GM21360 (cell line): Measurements from ENCODE around the gene GIPR.
"Not testable (repeated sequence)": the region's sequence is repeated elsewhere in the genome, so short reads cannot be mapped to it uniquely, and the experiment has no call there.

Experiments
- ATAC-seq: cut with Tn5 transposase; IDR thresholded peaks from one replicate; pipeline ENCODE4 v1.9.1; 2021; ENCODE audit warnings: mild to moderate bottlenecking, moderate library complexity; ENCODE audit not compliant: unreplicated experiment

The GIPR gene

DNA sequence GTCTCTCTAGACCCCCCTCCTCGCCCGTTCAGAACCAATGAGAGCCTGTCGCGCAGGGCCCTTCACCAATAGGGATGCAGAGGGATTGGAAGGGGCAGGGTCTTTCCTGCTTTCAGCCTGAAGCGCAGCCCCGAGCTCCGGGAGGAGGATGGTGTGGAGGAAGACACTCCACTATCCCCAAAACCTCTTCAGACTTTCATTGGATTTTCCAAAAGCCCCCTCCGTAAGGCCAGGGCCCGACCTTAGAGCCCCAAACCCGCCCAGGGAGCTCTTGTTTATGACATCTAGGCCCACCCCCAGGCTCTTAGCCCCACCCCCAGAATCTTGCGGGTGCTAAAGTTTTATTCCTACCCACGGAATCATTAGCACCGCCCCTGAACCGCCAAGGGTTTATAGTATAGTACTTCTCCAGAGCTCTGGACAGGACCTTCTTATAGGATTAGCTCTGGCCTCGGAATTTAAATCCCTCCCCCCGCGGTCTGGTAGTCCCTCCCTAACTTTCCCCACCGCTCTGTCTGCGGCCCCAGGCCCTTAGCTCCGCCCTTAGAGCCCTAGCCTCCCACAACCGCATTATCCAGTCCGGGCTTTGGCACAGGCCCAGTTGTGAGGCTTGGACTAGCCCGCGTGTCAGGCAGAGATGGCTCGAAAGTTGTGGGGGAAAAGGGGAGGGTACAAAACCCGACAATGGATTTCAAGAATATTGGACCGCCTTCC is 22.2 kb upstream of the GIPR start:
- no peak for ATAC-seq

DNA sequence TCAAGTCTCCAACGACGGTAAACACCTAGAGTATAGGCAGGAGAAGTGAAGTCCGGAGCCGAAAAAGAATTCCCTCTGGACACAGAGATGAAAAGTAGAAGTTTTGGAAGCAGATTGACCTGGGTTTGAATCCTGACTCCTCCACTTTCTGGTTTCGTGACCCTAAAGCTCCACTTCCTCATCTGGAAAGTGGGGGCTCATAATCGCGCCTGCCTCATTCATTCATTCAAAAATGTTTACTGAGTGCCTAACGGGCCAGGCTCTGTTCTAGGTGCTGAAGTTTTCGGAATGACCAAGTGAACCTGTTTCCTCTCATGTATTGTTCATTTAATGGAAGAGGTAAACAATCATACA is 21.7 kb upstream of the GIPR start:
- ATAC-seq, result no peak

- no peak for ATAC-seq
Observed at GRCh38 chr19:45650722-45651121, 17.3 kb upstream of the GIPR start.

- ATAC-seq, result no peak
Observed at GRCh38 chr19:45653634-45654033, 14.4 kb upstream of the GIPR start.

- no peak for ATAC-seq
Observed at GRCh38 chr19:45655073-45655472, 12.9 kb upstream of the GIPR start.

DNA sequence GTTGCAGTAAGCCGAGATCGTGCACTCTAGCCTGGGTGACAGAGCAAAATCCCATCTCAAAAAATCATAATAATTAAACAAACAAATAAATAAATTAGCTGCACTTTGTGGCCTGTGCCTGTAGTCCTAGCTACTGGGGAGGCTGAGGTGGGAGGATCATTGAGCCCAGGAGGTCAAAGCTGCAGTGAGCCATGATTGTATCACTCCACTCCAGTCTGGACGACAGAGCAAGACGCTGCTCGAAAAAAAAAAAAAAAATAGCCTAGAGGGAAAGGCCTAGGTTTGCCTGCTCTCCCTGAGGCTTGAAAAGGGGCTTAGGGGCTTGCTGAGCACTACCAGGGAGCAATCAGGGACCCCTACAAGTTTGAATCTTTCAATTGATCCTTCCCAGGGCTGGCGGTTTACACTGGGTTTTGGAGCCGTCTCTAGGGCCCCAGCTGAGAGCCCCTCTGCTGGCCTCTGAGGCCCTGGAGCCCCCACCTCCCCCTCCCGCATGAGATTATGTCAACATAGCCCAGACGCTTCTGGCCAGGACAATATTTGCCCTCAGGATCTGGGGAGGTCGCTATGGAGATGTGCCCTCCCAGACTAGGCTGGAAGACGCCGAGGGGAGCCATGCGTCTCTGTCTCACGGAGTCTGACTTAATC is 10.4 kb upstream of the GIPR start:
- no peak for ATAC-seq

GRCh38 chr19:45659096-45659729 is 8.8 kb upstream of the GIPR start:
- ATAC-seq, result no peak

DNA sequence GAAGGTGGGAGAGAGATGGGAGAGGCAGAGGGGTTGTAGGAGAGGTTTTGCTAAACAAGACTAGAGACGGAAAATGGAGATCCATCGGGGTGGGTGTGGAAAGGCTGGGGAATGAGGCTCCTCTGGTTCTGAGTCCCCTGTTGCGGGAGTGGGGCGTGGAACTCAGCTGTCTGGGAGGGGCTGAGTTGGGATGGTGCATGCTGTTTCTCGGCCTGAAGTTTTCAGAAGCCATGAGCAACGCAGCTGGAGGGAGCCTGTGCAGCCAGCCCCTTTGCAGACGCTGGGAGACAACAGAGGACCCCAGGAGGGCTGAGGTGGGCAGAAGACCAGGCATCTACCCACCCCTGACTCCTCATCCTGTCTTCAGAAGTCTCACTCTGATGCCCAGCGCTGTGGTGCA is 7.4 kb upstream of the GIPR start:
- no peak for ATAC-seq

GRCh38 chr19:45663800-45664199 is 4.2 kb upstream of the GIPR start:
- no peak for ATAC-seq

GRCh38 chr19:45664575-45664974 is 3.4 kb upstream of the GIPR start:
- ATAC-seq, result no peak

DNA sequence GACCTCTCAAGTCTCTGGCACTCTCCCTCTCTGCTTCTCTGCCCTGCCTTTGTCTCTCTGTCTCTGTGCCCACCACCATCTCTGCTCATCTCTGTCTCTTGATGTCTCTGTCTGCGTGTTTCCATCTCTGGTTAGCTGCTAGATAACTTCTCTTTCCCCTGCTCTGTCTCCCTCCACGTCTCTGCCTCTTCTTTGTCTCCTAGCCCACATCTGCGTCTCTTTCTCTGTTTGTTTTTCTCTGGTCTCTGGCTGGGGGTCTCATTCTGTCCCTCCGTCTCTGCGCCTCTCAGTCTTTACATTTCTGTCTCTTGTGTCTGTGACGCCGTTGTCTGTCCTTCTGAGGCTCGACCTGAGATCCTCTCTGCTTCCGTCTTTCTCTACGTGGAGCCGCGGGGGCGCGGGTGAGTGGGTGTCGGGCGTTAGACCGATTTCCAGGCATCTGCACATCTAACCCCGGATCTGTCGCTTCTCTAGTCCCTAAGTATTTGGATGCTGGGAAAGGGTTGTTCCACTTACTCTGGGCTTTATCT is 386 bp downstream of the GIPR start:
- ATAC-seq, result peak; percentile 4

DNA sequence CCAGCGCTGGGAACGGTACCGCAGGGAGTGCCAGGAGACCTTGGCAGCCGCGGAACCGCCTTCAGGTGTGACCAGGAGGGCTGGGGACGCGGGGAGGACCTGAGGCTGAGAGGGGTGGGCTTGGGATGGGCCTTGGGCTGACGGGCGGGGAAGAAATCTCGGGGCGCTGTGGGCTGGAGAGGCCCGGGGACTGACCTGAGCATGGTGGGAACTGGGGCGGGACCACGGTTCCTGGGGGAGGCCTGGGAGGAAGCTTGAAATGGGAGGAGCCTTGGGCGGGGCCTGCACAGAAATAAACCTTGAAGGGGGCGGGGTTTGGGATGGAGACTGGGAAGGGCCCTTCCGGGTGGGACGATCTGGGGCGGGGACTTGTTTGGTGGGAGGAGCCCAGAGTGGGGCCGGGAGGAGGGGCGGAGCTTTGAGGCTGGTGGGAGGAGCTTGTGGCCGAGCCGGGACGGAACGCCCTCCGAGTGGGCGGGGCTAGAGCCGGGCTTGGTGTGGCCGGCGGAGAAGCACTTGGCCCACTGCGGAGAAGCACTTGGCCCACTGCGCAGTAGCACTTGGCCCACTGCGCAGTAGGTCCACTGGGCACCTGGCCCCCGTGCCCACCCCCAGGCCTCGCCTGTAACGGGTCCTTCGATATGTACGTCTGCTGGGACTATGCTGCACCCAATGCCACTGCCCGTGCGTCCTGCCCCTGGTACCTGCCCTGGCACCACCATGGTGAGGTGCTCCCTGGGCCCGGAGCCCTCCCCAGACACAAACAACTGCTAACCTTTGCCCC is 2.8 kb downstream of the GIPR start:
- peak; percentile 46 for ATAC-seq

- no peak for ATAC-seq
Observed at GRCh38 chr19:45674946-45675345, 6.9 kb downstream of the GIPR start.

GRCh38 chr19:45676851-45677263 is 8.8 kb downstream of the GIPR start:
- ATAC-seq, result no peak

DNA sequence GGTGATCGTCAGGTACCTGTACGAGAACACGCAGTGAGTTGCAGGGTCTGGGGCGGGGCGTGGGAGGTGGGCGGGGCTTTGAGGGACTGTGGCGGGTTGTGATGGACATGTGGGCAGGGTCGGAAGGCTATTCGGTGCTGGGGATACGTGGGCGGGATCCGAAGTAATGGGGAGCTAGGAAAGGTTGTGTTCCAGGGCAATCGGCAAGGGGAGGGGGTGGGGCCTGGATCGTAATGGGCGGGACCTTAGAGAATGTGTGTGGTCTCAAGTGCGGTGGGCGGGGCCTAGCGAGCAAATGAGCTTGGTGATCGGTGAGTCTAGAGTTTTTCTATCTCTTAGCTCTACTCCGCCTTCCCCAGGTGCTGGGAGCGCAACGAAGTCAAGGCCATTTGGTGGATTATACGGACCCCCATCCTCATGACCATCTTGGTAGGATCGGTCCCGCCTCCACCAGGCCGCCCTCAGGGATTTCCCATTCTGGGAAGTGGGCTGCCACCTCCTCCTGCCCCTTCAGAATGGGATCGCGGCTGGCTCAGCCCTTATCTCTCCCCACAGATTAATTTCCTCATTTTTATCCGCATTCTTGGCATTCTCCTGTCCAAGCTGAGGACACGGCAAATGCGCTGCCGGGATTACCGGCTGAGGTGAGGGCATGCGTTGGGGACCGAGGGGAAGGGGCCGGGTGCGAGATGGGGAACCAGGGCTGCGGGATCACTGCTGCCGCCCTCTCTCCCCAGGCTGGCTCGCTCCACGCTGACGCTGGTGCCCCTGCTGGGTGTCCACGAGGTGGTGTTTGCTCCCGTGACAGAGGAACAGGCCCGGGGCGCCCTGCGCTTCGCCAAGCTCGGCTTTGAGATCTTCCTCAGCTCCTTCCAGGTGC is 9.6 kb downstream of the GIPR start:
- no peak for ATAC-seq

DNA sequence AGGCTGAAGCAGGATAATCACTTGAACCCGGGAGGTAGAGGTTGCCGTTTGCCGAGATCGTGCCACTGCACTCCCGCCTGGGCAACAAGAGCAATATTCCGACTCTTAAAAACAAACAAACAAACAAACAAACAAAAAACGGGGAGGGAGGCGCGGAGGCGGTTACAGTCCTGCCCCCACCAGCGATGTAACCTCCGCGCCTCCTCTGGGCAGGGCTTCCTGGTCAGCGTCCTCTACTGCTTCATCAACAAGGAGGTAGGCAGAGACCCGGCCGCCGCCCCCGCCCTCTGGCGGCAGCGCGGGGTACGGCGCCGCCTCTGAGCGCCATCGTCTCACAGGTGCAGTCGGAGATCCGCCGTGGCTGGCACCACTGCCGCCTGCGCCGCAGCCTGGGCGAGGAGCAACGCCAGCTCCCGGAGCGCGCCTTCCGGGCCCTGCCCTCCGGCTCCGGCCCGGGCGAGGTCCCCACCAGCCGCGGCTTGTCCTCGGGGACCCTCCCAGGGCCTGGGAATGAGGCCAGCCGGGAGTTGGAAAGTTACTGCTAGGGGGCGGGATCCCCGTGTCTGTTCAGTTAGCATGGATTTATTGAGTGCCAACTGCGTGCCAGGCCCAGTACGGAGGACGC is 13.5 kb downstream of the GIPR start:
- ATAC-seq, result no peak

GRCh38 chr19:45682117-45682516 is 14.1 kb downstream of the GIPR start:
- ATAC-seq, result no peak

- ATAC-seq, result no peak
Observed at GRCh38 chr19:45682908-45683307, 14.9 kb downstream of the GIPR start.

GRCh38 chr19:45685045-45685444 is 17.0 kb downstream of the GIPR start:
- ATAC-seq, result not testable (repeated sequence)

DNA sequence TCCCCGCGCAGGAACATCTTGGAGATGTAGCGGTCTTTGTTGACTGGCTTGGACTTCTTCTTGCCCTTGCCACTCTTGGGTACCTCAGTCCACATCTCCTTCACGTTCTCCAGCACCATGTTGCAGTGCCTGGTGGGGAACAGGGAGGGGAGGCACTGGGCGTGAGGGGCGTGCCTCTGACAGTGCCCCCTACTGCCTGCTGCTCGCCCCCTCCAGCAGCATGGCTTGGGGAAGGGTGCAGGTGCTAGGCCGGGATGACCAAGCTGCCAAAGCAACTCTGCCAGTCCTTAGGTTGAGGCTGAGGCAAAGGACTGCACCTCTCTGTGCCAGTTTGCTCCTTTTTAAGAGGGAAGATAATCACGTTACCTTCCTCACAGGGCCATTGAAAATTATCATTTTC is 19.6 kb downstream of the GIPR start:
- ATAC-seq, result no peak
